K562 (cell line): ENCODE data around the gene CCDC92. TPM values are rescaled to one million over a fixed set of nuclear protein-coding genes. Genes with fewer than 3 reads are reported as not detected.

ENCODE experiments used
- ATAC-seq: fragments of 200-7000 bp; cut with Tn5 transposase; 3 replicates; pipeline ENCODE4 v1.9.1; 2020; ENCODE audit warnings: moderate library complexity
- BruUV-seq: library from RNA; stranded (reverse); fragments of 400-500 nt; replicated peaks from 2 replicates; lab custom pipeline; 2021; lab: Mats Ljungman, UMichigan
- CTCF ChIA-PET: fragments of 300-600 bp; formaldehyde crosslinking; extraction: SDS; loops from one replicate; lab custom pipeline; 2021; ENCODE audit warnings: low intra/inter-chr PET ratio; lab: Yijun Ruan, JAX
- POLR2A ChIA-PET: fragments of 300-600, 350-650 bp; sonication (Branson Sonifier 250); formaldehyde crosslinking; extraction: SDS; loops from one replicate; lab custom pipeline; 2021; ENCODE audit warnings: antibody characterized with exemption, inconsistent platforms; lab: Yijun Ruan, JAX
- DNase-seq, 4 experiments: peaks; one replicate each; pipeline versions ENCODE4 v3.0.0 to v3.0.0-alpha.2; 2011 to 2018; ENCODE audit warnings: low spot score in 3 of 4, mixed read lengths in 3 of 4; ENCODE audit errors: extremely low read depth in 1 of 4
- FAIRE-seq: peaks from 2 replicates; lab custom pipeline; 2011; peaks lifted over from hg19 to GRCh38; lab: Jason Lieb, UNC
- H2AFZ ChIP-seq: 2 replicates; pipeline ENCODE4 v1.6.0; 2011; ENCODE audit warnings: low read depth, low read length, control low read depth, inconsistent platforms
- H3K27ac ChIP-seq: fragments of 200-600 bp; 3 replicates; pipeline ENCODE4 v1.8.0; 2011; ENCODE audit warnings: low read depth, mild to moderate bottlenecking, control low read depth, inconsistent platforms, low read length, moderate library complexity, mixed read lengths; ENCODE audit errors: extremely low read depth
- H3K27me3 ChIP-seq, 2 experiments: fragments of 300-600 bp in 1 of 2; 2 replicates in 1 of 2; 3 replicates in 1 of 2; pipeline versions ENCODE4 v1.6.0 to v1.8.0; 2011; ENCODE audit warnings: inconsistent platforms in 2 of 2, low read length in 2 of 2, mild to moderate bottlenecking in 1 of 2, mixed read lengths in 1 of 2, moderate library complexity in 1 of 2; ENCODE audit not compliant: control insufficient read depth in 2 of 2, insufficient read depth in 2 of 2
- H3K36me3 ChIP-seq: fragments of 300-600 bp; 3 replicates; pipeline ENCODE4 v1.8.0; 2011; ENCODE audit warnings: mild to moderate bottlenecking, low read length, inconsistent platforms; ENCODE audit not compliant: control insufficient read depth, insufficient read depth
- H3K4me1 ChIP-seq, 2 experiments: fragments of 200-600 bp in 1 of 2; replicated peaks in 1 of 2; 2 replicates in 1 of 2; 3 replicates in 1 of 2; pipeline versions ENCODE4 v1.5.1 to v1.8.0; 2011; ENCODE audit warnings: inconsistent platforms in 2 of 2, low read length in 2 of 2, mild to moderate bottlenecking in 1 of 2, mixed read lengths in 1 of 2, moderate library complexity in 1 of 2; ENCODE audit not compliant: control insufficient read depth in 2 of 2, insufficient read depth in 2 of 2
- H3K4me2 ChIP-seq: 2 replicates; pipeline ENCODE4 v1.6.1; 2011; ENCODE audit warnings: low read length, control low read depth, inconsistent platforms, mixed read lengths; ENCODE audit not compliant: insufficient read depth
- H3K4me3 ChIP-seq: fragments of 200-600 bp; sonication (generic), shearing (Covaris generic); 2 replicates; pipeline ENCODE4 v1.5.1; 2016; ENCODE audit warnings: control low read depth, inconsistent platforms
- H3K79me2 ChIP-seq: fragments of 200-600 bp; 3 replicates; pipeline ENCODE4 v1.8.0; 2011; ENCODE audit warnings: low read length, inconsistent platforms; ENCODE audit not compliant: control insufficient read depth, insufficient read depth
- H3K9ac ChIP-seq, 2 experiments: 2 replicates each; pipeline versions ENCODE4 v1.6.0 to v1.6.1; 2011; ENCODE audit warnings: low read depth in 2 of 2, low read length in 2 of 2, control low read depth in 1 of 2, inconsistent platforms in 1 of 2, mild to moderate bottlenecking in 1 of 2, mixed read lengths in 1 of 2; ENCODE audit not compliant: insufficient read depth in 1 of 2
- H3K9me1 ChIP-seq: one replicate; pipeline ENCODE4 v1.6.0; 2011; ENCODE audit warnings: inconsistent platforms, mild to moderate bottlenecking, low read length, moderate library complexity; ENCODE audit not compliant: control insufficient read depth, insufficient read depth
- H3K9me3 ChIP-seq: replicated peaks from 2 replicates; pipeline ENCODE4 v1.5.1; 2011; ENCODE audit warnings: low read depth, low read length, inconsistent platforms; ENCODE audit not compliant: control insufficient read depth, insufficient read depth
- H4K20me1 ChIP-seq: replicated peaks from 2 replicates; pipeline ENCODE4 v1.6.1; 2011; ENCODE audit warnings: low read length, inconsistent platforms, mixed read lengths; ENCODE audit not compliant: control insufficient read depth, insufficient read depth
- ATF1 ChIP-seq, 2 experiments: fragments of 450-650 bp in 1 of 2; IDR thresholded peaks; 2 replicates each; pipeline ENCODE4 v1.6.1; 2016; ENCODE audit warnings: missing compliant biosample characterization in 1 of 2, missing genetic modification characterization in 1 of 2
- CEBPB ChIP-seq: fragments of 450-650 bp; IDR thresholded peaks from 2 replicates; pipeline ENCODE4 v1.6.1; 2016; ENCODE audit warnings: missing genetic modification characterization, missing compliant biosample characterization
- FOXJ3 ChIP-seq: sonication (generic); formaldehyde crosslinking; IDR thresholded peaks from 2 replicates; pipeline ENCODE4 v1.4.0; 2020; ENCODE audit warnings: mild to moderate bottlenecking, missing genetic modification reagents
- KAT8 ChIP-seq: fragments of 450-650 bp; IDR thresholded peaks from 2 replicates; pipeline ENCODE4 v1.6.1; 2016; ENCODE audit warnings: low read depth, mild to moderate bottlenecking
- MIER1 ChIP-seq: fragments of 450-650 bp; IDR thresholded peaks from 2 replicates; pipeline ENCODE4 v1.6.1; 2016; ENCODE audit warnings: antibody characterized with exemption, mild to moderate bottlenecking, low read depth
- NFE2 ChIP-seq: IDR thresholded peaks from 2 replicates; pipeline ENCODE4 v1.6.1; 2014; ENCODE audit warnings: antibody characterized with exemption, low read depth
- PKNOX1 ChIP-seq: fragments of 450-650 bp; IDR thresholded peaks from 2 replicates; pipeline ENCODE4 v1.6.1; 2016
- SMARCA4 ChIP-seq: fragments of 450-650 bp; IDR thresholded peaks from 2 replicates; pipeline ENCODE4 v1.6.1; 2016
- SMC3 ChIP-seq: conservative IDR thresholded peaks from 2 replicates; pipeline ENCODE4 v1.6.1; 2011; ENCODE audit warnings: low read depth, low read length, improper control_type of control experiment; ENCODE audit not compliant: insufficient read depth
- SRSF9 ChIP-seq: fragments of 200-400 bp; formaldehyde crosslinking; IDR thresholded peaks from 2 replicates; pipeline ENCODE4 v1.6.1; 2017; ENCODE audit warnings: low read depth, low read length, borderline replicate concordance
- TBL1XR1 ChIP-seq, 2 experiments: IDR thresholded peaks; 2 replicates each; pipeline ENCODE4 v1.6.1; 2012; ENCODE audit warnings: improper control_type of control experiment in 2 of 2, low read length in 2 of 2, mild to moderate bottlenecking in 1 of 2
- TGIF2 ChIP-seq: sonication (generic); formaldehyde crosslinking; IDR thresholded peaks from 2 replicates; pipeline ENCODE4 v1.8.1; 2022; ENCODE audit warnings: mild to moderate bottlenecking, missing genetic modification reagents, moderate library complexity
- TOE1 ChIP-seq, 2 experiments: fragments of 450-650 bp in 1 of 2; sonication (generic) in 1 of 2; formaldehyde crosslinking in 1 of 2; IDR thresholded peaks; 2 replicates each; pipeline versions ENCODE4 v1.7.1 to v1.8.0; 2016 to 2022; ENCODE audit warnings: borderline replicate concordance in 2 of 2, mild to moderate bottlenecking in 2 of 2, antibody characterized with exemption in 1 of 2, inconsistent platforms in 1 of 2, low read depth in 1 of 2, missing genetic modification reagents in 1 of 2, moderate library complexity in 1 of 2
- ZC3H8 ChIP-seq: fragments of 450-650 bp; IDR thresholded peaks from 2 replicates; pipeline ENCODE4 v1.6.1; 2017
- ZFP30 ChIP-seq: fragments of 250-450 bp; sonication (Bioruptor Pico); IDR thresholded peaks from 2 replicates; pipeline ENCODE4 v1.8.0; 2022; ENCODE audit warnings: moderate library complexity, mild to moderate bottlenecking, inconsistent platforms, borderline replicate concordance
- ZNF217 ChIP-seq: sonication (generic); formaldehyde crosslinking; IDR thresholded peaks from 2 replicates; pipeline ENCODE4 v1.8.0; 2022; ENCODE audit warnings: mild to moderate bottlenecking, missing genetic modification reagents
- ZNF316 ChIP-seq: fragments of 450-650 bp; IDR thresholded peaks from 2 replicates; pipeline ENCODE4 v1.6.1; 2016
- ZNF324 ChIP-seq: fragments of 250-450 bp; sonication (Bioruptor Pico); IDR thresholded peaks from 2 replicates; pipeline ENCODE4 v1.4.0; 2020; ENCODE audit warnings: mild to moderate bottlenecking
- ZNF707 ChIP-seq: fragments of 250-450 bp; sonication (Bioruptor Pico); conservative IDR thresholded peaks from 2 replicates; pipeline ENCODE4 v1.8.0; 2022; ENCODE audit warnings: inconsistent platforms, mild to moderate bottlenecking, moderate library complexity
- WGBS: fragments of 100-300 bp; shearing (Covaris generic); methylation state at CpG from one replicate; pipeline ENCODE4 v1.1.6; 2016; ENCODE audit warnings: low coverage, mixed read lengths; ENCODE audit not compliant: insufficient coverage; ENCODE audit errors: missing lambda C conversion rate; 5-methylcytosine and 5-hydroxymethylcytosine counted together
- in situ Hi-C: fragments of 300-500 bp; cut with MboI; formaldehyde crosslinking; loops from 4 replicates; pipeline ENCODE4 v1.15.0; 2018; ENCODE audit warnings: inconsistent platforms, mixed read lengths
- intact Hi-C: fragments of 100-400 bp; cut with micrococcal nuclease; formaldehyde crosslinking; loops from 2 replicates; pipeline ENCODE4 v1.14.2; 2022
- polyA plus RNA-seq, 8 experiments: library from polyadenylated mRNA; depleted of rRNA in 4 of 8; stranded (reverse) in 5 of 8; unstranded in 3 of 8; fragments of >200 nt; fragmentation: Nextera tagmentation in 2 of 8; fragmentation: Illumina TruSeq in 1 of 8; extraction: Ambion mirVana in 2 of 8; extraction: Trizol in 1 of 8; gene quantifications; 2 replicates each; pipeline versions ENCODE4 v1.2.1 to v1.2.3, GENCODE V29; 2011 to 2014; ENCODE audit warnings: inconsistent platforms in 1 of 8, missing spikeins in 1 of 8
- total RNA-seq, 7 experiments: library from RNA; depleted of rRNA in 6 of 7; stranded (reverse); fragments of >200 nt in 6 of 7; fragmentation: Illumina TruSeq in 2 of 7; extraction: Trizol in 2 of 7; gene quantifications; 2 replicates each; pipeline versions ENCODE4 v1.2.1 to v1.2.3, GENCODE V29; 2011 to 2021; ENCODE audit warnings: low replicate concordance in 1 of 7

Gene CCDC92
- total and polyA plus RNA-seq, 9 of the 15 experiments (the other 6 are each of a cell fraction or from before 2014, with no cell fraction given) = 0.27 to 5.9 (median 2.1) TPM

DNA sequence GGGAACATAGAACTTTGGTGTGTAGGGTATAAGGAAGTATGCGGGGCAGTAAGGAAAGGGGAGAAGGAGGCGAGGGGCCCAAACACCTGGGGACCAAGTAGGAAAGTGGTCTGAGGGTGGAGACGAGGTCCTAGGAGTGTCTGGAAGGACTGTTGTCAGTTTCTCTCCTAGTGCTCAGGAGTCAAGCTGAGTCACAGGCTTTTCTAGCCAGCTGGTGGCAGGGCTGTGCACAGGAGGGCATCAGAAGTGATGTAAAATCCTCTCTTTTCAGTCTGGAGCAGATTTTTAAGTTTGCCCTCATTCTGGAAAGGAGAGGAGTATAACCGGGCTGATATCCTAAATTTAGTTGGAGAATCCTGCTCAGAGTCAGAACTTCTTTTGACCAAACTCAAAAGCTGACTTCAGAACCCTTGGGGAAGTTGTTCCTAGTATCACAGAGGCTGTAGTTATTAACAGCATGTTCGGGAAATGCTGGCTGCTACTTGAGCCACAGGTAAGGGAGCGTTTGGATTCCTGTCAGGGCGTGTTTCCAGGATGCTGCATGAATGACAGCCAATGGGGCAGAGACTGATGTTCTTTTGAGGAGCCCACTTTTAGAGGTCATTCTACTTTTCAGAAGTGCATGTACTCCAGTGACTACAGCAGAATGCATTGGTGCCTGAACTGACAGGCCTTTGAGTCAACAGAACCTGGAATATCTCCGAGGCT is 19.6 kb upstream of the CCDC92 start (continued):
- TF ChIP-seq TBL1XR1 (IDR thresholded peaks at IDR 0.05; ENCODE audit: low read length in 2 of 2) (no peak), ZNF217 (CRISPR knock-in tag) (no peak), KAT8 (no peak)

DNA sequence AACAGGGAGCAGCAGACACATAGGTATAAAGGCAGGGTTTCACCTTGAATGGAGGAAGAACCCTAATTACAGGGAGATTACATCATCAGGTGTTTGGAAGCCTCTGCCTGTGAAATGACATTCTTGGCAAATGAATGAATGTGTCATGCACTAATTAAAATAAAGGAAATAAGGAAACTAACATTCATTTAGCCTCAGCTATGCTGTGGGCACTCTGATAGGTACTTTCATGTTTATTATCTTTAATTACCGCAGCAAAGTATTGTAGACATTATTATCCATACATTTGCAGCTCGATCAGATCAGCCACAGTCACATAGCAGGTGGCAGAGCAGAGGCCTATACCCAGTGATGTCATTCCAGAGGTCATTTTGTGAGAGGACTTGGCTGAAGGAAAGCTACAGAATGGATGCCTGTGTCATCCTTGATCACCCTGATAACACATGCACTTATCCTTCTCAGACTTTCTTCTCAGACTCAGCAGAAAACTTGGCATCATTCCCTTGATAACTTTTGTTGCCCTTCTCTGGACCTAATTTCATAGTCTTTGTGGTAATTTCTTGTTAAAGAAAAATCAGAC is 18.8 kb upstream of the CCDC92 start:
- no TSS peak for BruUV-seq
- Histone ChIP-seq H3K27me3 (no peaks in the 10 kb centered on the region), H3K4me1 (peaks cover 0 to 38% of the 10 kb centered on the region in 2 experiments; a peak in 4 of 5 replicates), H3K4me3 (no peak overlapping the region), H3K27ac (no peak overlapping the region), H2AFZ (no peak overlapping the region), H3K79me2 (peaks cover 25% of the 10 kb centered on the region; the same call in 2 of the 3 replicates), H4K20me1 (no peaks in the 10 kb centered on the region), H3K9ac (no peak overlapping the region), H3K4me2 (no peak overlapping the region), H3K36me3 (peaks cover 64% of the 10 kb centered on the region), H3K9me3 (no peaks in the 10 kb centered on the region), H3K9me1 (no peaks in the 10 kb centered on the region)
- CTCF ChIA-PET = interaction anchor here (0.7 kb wide), 1 partner anchor 41 kb away, joined by 3 read pairs; no protein-coding TSS in a partner anchor
- in situ Hi-C loops (no loop called here), intact Hi-C loops (no loop called here)
- ATAC-seq = peak; percentile 61
- POLR2A ChIA-PET = interaction anchor here (0.7 to 1.8 kb wide), 4 partner anchors 11 to 22 kb away, joined by 3 to 6 read pairs (median 4); no protein-coding TSS in a partner anchor
- DNase-seq = no peak
- no peak for FAIRE-seq
- 62% methylated on average over 2 of the region's 2 CpGs for WGBS
- no peak for TF ChIP-seq SRSF9
- no peak for TF ChIP-seq TOE1 (IDR thresholded peaks at IDR 0.05; ENCODE audit: borderline replicate concordance)
- no peak for TF ChIP-seq TOE1 (CRISPR knock-in tag; IDR thresholded peaks at IDR 0.05; ENCODE audit: borderline replicate concordance, low read depth)
- 0 out of 2 replicates have a peak, but pooled peaks have one; percentile 22 for TF ChIP-seq CEBPB (tag)
- no peak for TF ChIP-seq FOXJ3 (CRISPR knock-in tag)
- no peak for TF ChIP-seq MIER1
- no peak for TF ChIP-seq ATF1 (CRISPR knock-in tag; IDR thresholded peaks at IDR 0.05)
- peak; percentile 59 for TF ChIP-seq ATF1 (tag; IDR thresholded peaks at IDR 0.05)
- no peak for TF ChIP-seq SMC3
- peak; percentile 24; the same call in 1 of the 2 replicates for TF ChIP-seq ZNF316
- TF ChIP-seq NFE2 = 0 out of 2 replicates have a peak, but pooled peaks have one; percentile 30
- no peak for TF ChIP-seq ZNF707 (CRISPR knock-in tag)
- TF ChIP-seq ZC3H8 = no peak
- TF ChIP-seq ZNF324 = no peak
- no peak for TF ChIP-seq TGIF2 (CRISPR knock-in tag)
- no peak for TF ChIP-seq ZFP30 (CRISPR knock-in tag)
- no peak for TF ChIP-seq PKNOX1
- peak; percentile 18; the same call in 1 of the 2 replicates for TF ChIP-seq SMARCA4
